MCF 10A (cell line): ENCODE measurements around the gene TOMM20L. TPM values are rescaled to one million over a fixed set of nuclear protein-coding genes. Genes with fewer than 3 reads are reported as not detected.

Source experiments
- BruUV-seq: library from RNA; stranded (reverse); fragments of 400-500 nt; replicated peaks from 2 replicates; lab custom pipeline; 2021; lab: Mats Ljungman, UMichigan
- CTCF ChIA-PET: fragments of 300-600 bp; sonication (Branson Sonifier 250); formaldehyde crosslinking; extraction: SDS; loops from one replicate; lab custom pipeline; 2021; ENCODE audit warnings: antibody characterized with exemption, inconsistent platforms; lab: Yijun Ruan, JAX
- POLR2A ChIA-PET: fragments of 300-600, 350-650 bp; sonication (Branson Sonifier 250); formaldehyde crosslinking; extraction: SDS; loops from one replicate; lab custom pipeline; 2020; ENCODE audit warnings: antibody characterized with exemption, inconsistent platforms; lab: Yijun Ruan, JAX
- DNase-seq: peaks from one replicate; pipeline ENCODE4 v3.0.0-alpha.2; 2018; ENCODE audit not compliant: unreplicated experiment
- H3K27ac Mint-ChIP-seq: one replicate; pipeline ENCODE4 v1.8.0; 2022; ENCODE audit warnings: mild to moderate bottlenecking, low read depth, mixed read lengths; ENCODE audit not compliant: unreplicated experiment
- H3K27me3 Mint-ChIP-seq: one replicate; pipeline ENCODE4 v1.8.0; 2022; ENCODE audit warnings: mixed read lengths; ENCODE audit not compliant: insufficient read depth, unreplicated experiment
- H3K36me3 Mint-ChIP-seq: one replicate; pipeline ENCODE4 v1.8.0; 2022; ENCODE audit warnings: mild to moderate bottlenecking, moderate library complexity, mixed read lengths; ENCODE audit not compliant: insufficient read depth, unreplicated experiment
- H3K4me1 Mint-ChIP-seq: one replicate; pipeline ENCODE4 v1.8.0; 2022; ENCODE audit warnings: mixed read lengths; ENCODE audit not compliant: insufficient read depth, unreplicated experiment
- H3K4me3 Mint-ChIP-seq: one replicate; pipeline ENCODE4 v1.8.0; 2022; ENCODE audit warnings: mild to moderate bottlenecking, moderate library complexity, mixed read lengths; ENCODE audit not compliant: unreplicated experiment
- H3K9me3 Mint-ChIP-seq: one replicate; pipeline ENCODE4 v1.8.0; 2022; ENCODE audit warnings: mixed read lengths; ENCODE audit not compliant: unreplicated experiment
- CTCF ChIP-seq: fragments of 200-600 bp; IDR thresholded peaks from one replicate; pipeline ENCODE4 v1.8.0; 2022; ENCODE audit warnings: antibody characterized with exemption, mild to moderate bottlenecking; ENCODE audit not compliant: unreplicated experiment
- intact Hi-C: fragments of 100-400 bp; cut with micrococcal nuclease; formaldehyde crosslinking; loops from 2 replicates; pipeline ENCODE4 v1.14.1; 2022
- total RNA-seq: library from RNA; stranded (reverse); gene quantifications from 2 replicates; pipeline ENCODE4 v1.2.3, GENCODE V29; 2022

TOMM20L gene
- total RNA-seq, 1 experiment from 2014 or later, result not detected

- peaks cover 34% of the 10 kb centered on the region for H3K36me3 Mint-ChIP-seq
- TF ChIP-seq CTCF, result no peak
- CTCF ChIA-PET, result interaction anchor here (0.7 kb wide), 1 partner anchor 71 kb away, joined by 4 read pairs; no protein-coding TSS in a partner anchor
- H3K27ac Mint-ChIP-seq, result no peak overlapping the region
- no peaks in the 10 kb centered on the region for H3K27me3 Mint-ChIP-seq
- H3K9me3 Mint-ChIP-seq, result no peaks in the 10 kb centered on the region
- POLR2A ChIA-PET, result interaction anchor here (0.7 to 1.8 kb wide), 8 partner anchors 19 to 609 kb away, joined by 3 to 6 read pairs (median 4); partner anchors contain the start of gene ARID4A
- BruUV-seq, result no TSS peak
- DNase-seq, result peak; percentile 38
- intact Hi-C loops, result no loop called here
- peak overlapping the region; percentile 85 for H3K4me3 Mint-ChIP-seq
- H3K4me1 Mint-ChIP-seq, result peaks cover 16% of the 10 kb centered on the region
Measured at GRCh38 chr14:58430156-58430555, 34.4 kb downstream of the TOMM20L start.

DNA sequence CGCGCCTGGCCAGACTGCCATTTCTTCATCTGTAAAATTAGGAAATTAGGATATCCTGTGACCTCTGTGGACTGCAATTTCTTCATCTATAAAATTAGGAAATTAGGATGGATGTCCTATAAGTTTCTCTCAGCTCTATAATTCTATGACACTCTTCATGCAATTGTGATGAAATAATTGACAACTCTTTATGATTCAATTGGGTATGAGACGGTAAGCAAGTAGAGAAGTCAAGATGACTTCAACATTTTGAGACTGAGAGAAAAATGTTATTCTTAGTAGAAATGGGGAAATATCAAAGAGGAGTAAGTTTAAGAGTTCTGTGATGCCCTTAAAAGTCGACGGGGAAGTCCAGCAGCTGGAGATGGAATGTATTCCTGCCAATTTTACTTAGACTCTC lies 43.7 kb downstream of the TOMM20L start:
- Mint-ChIP-seq H3K27ac (no peak overlapping the region), H3K36me3 (peaks cover 37% of the 10 kb centered on the region), H3K9me3 (no peaks in the 10 kb centered on the region), H3K4me1 (no peaks in the 10 kb centered on the region), H3K27me3 (no peaks in the 10 kb centered on the region), H3K4me3 (no peak overlapping the region)
- ChIA-PET CTCF (no interaction called here), POLR2A (interaction anchor here (0.6 to 1.0 kb wide), 2 partner anchors 13 to 15 kb away, joined by 3 to 5 read pairs; partner anchors contain the start of genes KIAA0586 and TIMM9)
- BruUV-seq, result no TSS peak
- intact Hi-C loops, result no loop called here
- no peak for TF ChIP-seq CTCF
- no peak for DNase-seq

- ChIA-PET CTCF (no interaction called here), POLR2A (interaction anchor here (3.0 kb wide), 1 partner anchor 11 kb away, joined by 14 read pairs; no protein-coding TSS in a partner anchor)
- H3K9me3 Mint-ChIP-seq, result no peaks in the 10 kb centered on the region
- intact Hi-C loops, result no loop called here
- H3K4me1 Mint-ChIP-seq, result no peaks in the 10 kb centered on the region
- H3K27me3 Mint-ChIP-seq, result no peaks in the 10 kb centered on the region
- H3K36me3 Mint-ChIP-seq, result peaks cover 43% of the 10 kb centered on the region
- no TSS peak for BruUV-seq
- TF ChIP-seq CTCF, result no peak
- no peak for DNase-seq
- no peak overlapping the region for H3K27ac Mint-ChIP-seq
- no peak overlapping the region for H3K4me3 Mint-ChIP-seq
Measured at GRCh38 chr14:58444627-58445026, 48.9 kb downstream of the TOMM20L start.

DNA sequence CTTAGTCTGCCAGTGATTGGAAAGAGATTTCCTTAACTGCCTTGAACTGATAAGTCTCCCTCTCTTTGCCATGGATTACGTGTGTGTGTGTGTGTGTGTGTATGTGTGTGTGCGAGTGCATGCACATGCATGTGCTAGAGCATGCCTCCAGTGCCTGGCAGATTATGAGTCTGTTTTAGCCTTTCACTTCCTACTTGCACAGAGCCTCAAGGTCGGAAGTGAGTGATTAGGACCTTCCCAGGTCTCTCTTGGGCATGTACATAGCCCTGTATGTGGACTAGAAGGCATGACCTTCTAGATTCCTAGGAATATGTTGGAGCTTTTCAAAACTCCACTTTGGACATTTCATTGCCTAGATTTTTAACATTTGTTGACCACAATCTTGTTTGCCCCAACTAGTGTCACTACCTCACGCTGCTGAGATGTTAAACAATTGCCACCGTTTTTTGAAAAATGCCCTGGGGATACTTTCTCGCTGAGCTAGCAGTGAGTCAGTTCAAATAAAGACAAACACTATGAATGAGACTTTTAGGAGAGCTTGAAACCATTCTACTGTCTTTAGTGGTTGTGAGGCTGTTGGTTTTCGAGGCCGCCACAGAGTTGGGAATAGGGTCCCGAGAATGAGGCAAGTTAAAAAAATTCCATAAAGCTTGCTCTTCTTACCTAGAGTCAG lies 60.0 kb downstream of the TOMM20L start:
- no peak for TF ChIP-seq CTCF
- intact Hi-C loops, result loop anchor here (5.0 kb wide), 1 partner anchor 348 kb away; no protein-coding TSS in a partner anchor
- Mint-ChIP-seq H3K9me3 (peaks cover 6% of the 10 kb centered on the region), H3K36me3 (peaks cover 45% of the 10 kb centered on the region), H3K4me1 (peaks cover 13% of the 10 kb centered on the region), H3K27ac (peak overlapping the region; percentile 87), H3K27me3 (no peaks in the 10 kb centered on the region), H3K4me3 (peak overlapping the region; percentile 47)
- peak; percentile 80 for DNase-seq
- CTCF ChIA-PET, result interaction anchor here (0.6 to 0.7 kb wide), 3 partner anchors 45 to 1026 kb away, joined by 3 to 5 read pairs (median 3); no protein-coding TSS in a partner anchor
- POLR2A ChIA-PET, result interaction anchor here (0.9 to 2.4 kb wide), 14 partner anchors 9 to 255 kb away, joined by 3 to 20 read pairs (median 4); partner anchors contain the start of genes ACTR10, ARID4A, KIAA0586 and TIMM9
- no TSS peak for BruUV-seq
